Measurements from ENCODE around the gene CLUH.

Gene CLUH

GRCh38 chr17:2693561-2694380 lies 17.8 kb downstream of the CLUH start:
- H3K9me3 ChIP-seq (replicated peaks; ENCODE audit: insufficient read depth, low read length) = no peaks in the 10 kb centered on the region
- peaks cover 9% of the 10 kb centered on the region; the same call in 1 of the 2 replicates for H3K79me2 ChIP-seq (ENCODE audit: low read length)
- no peaks in the 10 kb centered on the region for H3K4me1 ChIP-seq (ENCODE audit: low read length)
- H3F3A ChIP-seq (ENCODE audit: insufficient read depth, low read length) = peaks cover under 1% of the 10 kb centered on the region; the same call in 1 of the 2 replicates
- DNase-seq = no peak
- no peak overlapping the region for H3K4me2 ChIP-seq (ENCODE audit: low read depth, low read length)
- TF ChIP-seq CTCF (IDR thresholded peaks at IDR 0.05; ENCODE audit: low read length) = no peak
- no peak for TF ChIP-seq EZH2 (optimal IDR thresholded peaks at IDR 0.05; ENCODE audit: low read depth, low read length)
- TF ChIP-seq EZH2phosphoT487 (IDR thresholded peaks at IDR 0.05; ENCODE audit: low read length) = no peak
- H2AFZ ChIP-seq (ENCODE audit: low read length) = no peak overlapping the region
- no peaks in the 10 kb centered on the region for H4K20me1 ChIP-seq (ENCODE audit: insufficient read depth, low read length)
- H3K27me3 ChIP-seq (replicated peaks; ENCODE audit: insufficient read depth, low read length) = no peaks in the 10 kb centered on the region
- no peaks in the 10 kb centered on the region for H3K9me2 ChIP-seq (replicated peaks; ENCODE audit: insufficient read depth, low read length)
- no peak overlapping the region for H3K9ac ChIP-seq (ENCODE audit: low read length)
- H3K27ac ChIP-seq (ENCODE audit: low read length) = no peak overlapping the region
- no peak overlapping the region for H3K4me3 ChIP-seq (ENCODE audit: low read length)
- no peaks in the 10 kb centered on the region; the same call in 1 of the 2 replicates for H3K36me3 ChIP-seq (replicated peaks; ENCODE audit: insufficient read depth, low read length)

GRCh38 chr17:2692781-2693135 lies 18.8 kb downstream of the CLUH start:
- H3K27ac ChIP-seq (ENCODE audit: low read length) = no peak overlapping the region
- 0 out of 2 replicates have a peak, but pooled peaks cover 2% of the 10 kb centered on the region for H3K79me2 ChIP-seq (ENCODE audit: low read length)
- H3K36me3 ChIP-seq (replicated peaks; ENCODE audit: insufficient read depth, low read length) = no peaks in the 10 kb centered on the region
- no peak overlapping the region for H3K4me3 ChIP-seq (ENCODE audit: low read length)
- H4K20me1 ChIP-seq (ENCODE audit: insufficient read depth, low read length) = no peaks in the 10 kb centered on the region
- H3K9ac ChIP-seq (ENCODE audit: low read length) = no peak overlapping the region
- no peak overlapping the region for H2AFZ ChIP-seq (ENCODE audit: low read length)
- TF ChIP-seq EZH2phosphoT487 (IDR thresholded peaks at IDR 0.05; ENCODE audit: low read length) = no peak
- no peak overlapping the region for H3K4me2 ChIP-seq (ENCODE audit: low read depth, low read length)
- no peak for DNase-seq
- H3K4me1 ChIP-seq (ENCODE audit: low read length) = no peaks in the 10 kb centered on the region
- H3K27me3 ChIP-seq (replicated peaks; ENCODE audit: insufficient read depth, low read length) = no peaks in the 10 kb centered on the region
- H3K9me2 ChIP-seq (replicated peaks; ENCODE audit: insufficient read depth, low read length) = no peaks in the 10 kb centered on the region
- H3F3A ChIP-seq (ENCODE audit: insufficient read depth, low read length) = peaks cover 9% of the 10 kb centered on the region
- no peaks in the 10 kb centered on the region for H3K9me3 ChIP-seq (replicated peaks; ENCODE audit: insufficient read depth, low read length)

GRCh38 chr17:2691965-2692780 lies 19.4 kb downstream of the CLUH start:
- Histone ChIP-seq H3K36me3 (replicated peaks; ENCODE audit: insufficient read depth, low read length) (no peaks in the 10 kb centered on the region), H3K27ac (ENCODE audit: low read length) (no peak overlapping the region), H3K27me3 (replicated peaks; ENCODE audit: insufficient read depth, low read length) (no peaks in the 10 kb centered on the region), H3K4me2 (ENCODE audit: low read depth, low read length) (no peak overlapping the region), H3F3A (ENCODE audit: insufficient read depth, low read length) (peaks cover 10% of the 10 kb centered on the region), H3K4me1 (ENCODE audit: low read length) (no peaks in the 10 kb centered on the region), H3K79me2 (ENCODE audit: low read length) (no peaks in the 10 kb centered on the region), H3K4me3 (ENCODE audit: low read length) (no peak overlapping the region), H2AFZ (ENCODE audit: low read length) (no peak overlapping the region), H3K9ac (ENCODE audit: low read length) (no peak overlapping the region), H3K9me2 (replicated peaks; ENCODE audit: insufficient read depth, low read length) (no peaks in the 10 kb centered on the region), H4K20me1 (ENCODE audit: insufficient read depth, low read length) (no peaks in the 10 kb centered on the region), H3K9me3 (replicated peaks; ENCODE audit: insufficient read depth, low read length) (no peaks in the 10 kb centered on the region)
- DNase-seq = no peak
- TF ChIP-seq CTCF (IDR thresholded peaks at IDR 0.05; ENCODE audit: low read length) (no peak), EZH2phosphoT487 (IDR thresholded peaks at IDR 0.05; ENCODE audit: low read length) (no peak)

All from MM.1S (cell line).